Prostate gland (tissue), 2 donors: ENCODE data around the gene PSMA2. TPM values are rescaled to one million over a fixed set of nuclear protein-coding genes. Genes with fewer than 3 reads are reported as not detected.
A peak's percentile ranks its signal among the peaks of the same experiment; 100 is the strongest.
"Not testable (repeated sequence)": the region's sequence is repeated elsewhere in the genome, so short reads cannot be mapped to it uniquely, and the experiment has no call there.

Source experiments
- DNase-seq: peaks from one replicate; pipeline ENCODE4 v3.0.0-alpha.2; 2019; ENCODE audit warnings: low spot score
- H3K27ac ChIP-seq, 2 donors: fragments of 200-600 bp; sonication (generic); 2 replicates each; pipeline ENCODE4 v1.5.1; 2017 to 2019
- H3K27me3 ChIP-seq: fragments of 200-600 bp; sonication (generic); replicated peaks from 2 replicates; pipeline ENCODE4 v1.5.1; 2019; ENCODE audit not compliant: insufficient read depth
- H3K36me3 ChIP-seq, 2 donors: fragments of 200-600 bp; sonication (generic); 1 replicate in 1 of 2; 2 replicates in 1 of 2; pipeline versions ENCODE4 v1.5.1 to v1.8.1; 2017 to 2019
- H3K4me1 ChIP-seq: fragments of 200-600 bp; sonication (generic); replicated peaks from 2 replicates; pipeline ENCODE4 v1.5.1; 2019
- H3K4me3 ChIP-seq, 2 donors: fragments of 200-600 bp; sonication (generic); 2 replicates each; pipeline ENCODE4 v1.5.1; 2017 to 2019
- H3K9me3 ChIP-seq: fragments of 200-600 bp; sonication (generic); 2 replicates; pipeline ENCODE4 v1.5.1; 2017
- CTCF ChIP-seq, 4 experiments: fragments of 200-600 bp in 2 of 4; fragments of 450-650 bp in 2 of 4; sonication (generic) in 2 of 4; IDR thresholded peaks; 1 replicate in 3 of 4; 2 replicates in 1 of 4; pipeline ENCODE4 v1.5.1; 2016 to 2019; ENCODE audit warnings: antibody characterized with exemption in 4 of 4, mild to moderate bottlenecking in 2 of 4, moderate library complexity in 2 of 4
- POLR2A ChIP-seq: fragments of 450-650 bp; IDR thresholded peaks from one replicate; pipeline ENCODE4 v1.6.1; 2016; ENCODE audit warnings: antibody characterized with exemption, mild to moderate bottlenecking
- POLR2AphosphoS5 ChIP-seq: sonication (generic); formaldehyde crosslinking; IDR thresholded peaks from one replicate; pipeline ENCODE4 v1.6.1; 2017; ENCODE audit warnings: antibody characterized with exemption
- WGBS: methylation state at CpG from one replicate; pipeline ENCODE4 v1.1.5; 2018; 5-methylcytosine and 5-hydroxymethylcytosine counted together
- intact Hi-C: fragments of 100-400 bp; cut with DNase I; formaldehyde crosslinking; loops from one replicate; pipeline ENCODE4 v1.14.2; 2022
- total RNA-seq, 2 donors: library from RNA; depleted of rRNA; stranded (reverse); fragments of >200 nt; gene quantifications; one replicate each; pipeline ENCODE4 v1.1.0, GENCODE V29; 2016

Gene PSMA2
- total RNA-seq, 2 donors from 2014 or later, result 56.2 to 79.1 TPM

- H3K27ac ChIP-seq, result no peak overlapping the region
- 51% methylated on average over 3 of the region's 3 CpGs for WGBS
- no peaks in the 10 kb centered on the region for H3K4me1 ChIP-seq
- no peaks in the 10 kb centered on the region for H3K27me3 ChIP-seq
- no peak for DNase-seq
- TF ChIP-seq CTCF (IDR thresholded peaks at IDR 0.05) (no peak), POLR2A (no peak), POLR2AphosphoS5 (no peak)
- H3K36me3 ChIP-seq, result no peaks in the 10 kb centered on the region
- intact Hi-C loops, result no loop called here
- no peaks in the 10 kb centered on the region for H3K9me3 ChIP-seq
- no peak overlapping the region for H3K4me3 ChIP-seq
Observed at GRCh38 chr7:42902331-42902730, 29.6 kb downstream of the PSMA2 start.

GRCh38 chr7:42900842-42901241, 31.1 kb downstream of the PSMA2 start:
- H3K4me3 ChIP-seq, result no peak overlapping the region
- DNase-seq, result no peak
- TF ChIP-seq CTCF (IDR thresholded peaks at IDR 0.05) (no peak), POLR2A (no peak), POLR2AphosphoS5 (no peak)
- no peak overlapping the region for H3K27ac ChIP-seq
- no peaks in the 10 kb centered on the region for H3K9me3 ChIP-seq
- H3K27me3 ChIP-seq, result no peaks in the 10 kb centered on the region
- intact Hi-C loops, result no loop called here
- no peaks in the 10 kb centered on the region for H3K4me1 ChIP-seq
- no peaks in the 10 kb centered on the region for H3K36me3 ChIP-seq

- no peaks in the 10 kb centered on the region for H3K9me3 ChIP-seq
- DNase-seq, result no peak
- H3K27me3 ChIP-seq, result no peaks in the 10 kb centered on the region
- WGBS, result 85% methylated on average over 9 of the region's 9 CpGs
- H3K4me1 ChIP-seq, result no peaks in the 10 kb centered on the region
- H3K36me3 ChIP-seq, result no peaks in the 10 kb centered on the region
- no peak for TF ChIP-seq POLR2AphosphoS5
- TF ChIP-seq POLR2A, result no peak
- no peak for TF ChIP-seq CTCF (IDR thresholded peaks at IDR 0.05)
- intact Hi-C loops, result no loop called here
- H3K4me3 ChIP-seq, result no peak overlapping the region
- H3K27ac ChIP-seq, result no peak overlapping the region
Observed at GRCh38 chr7:42893346-42894240, 38.4 kb downstream of the PSMA2 start.

- no peak for DNase-seq
- TF ChIP-seq CTCF (IDR thresholded peaks at IDR 0.05) (no peak), POLR2A (no peak), POLR2AphosphoS5 (peak; percentile 10)
- Histone ChIP-seq H3K27ac (peak overlapping the region; percentile 81 to 86), H3K27me3 (no peaks in the 10 kb centered on the region), H3K36me3 (no peaks in the 10 kb centered on the region), H3K4me3 (no peak overlapping the region), H3K4me1 (no peaks in the 10 kb centered on the region), H3K9me3 (no peaks in the 10 kb centered on the region)
- intact Hi-C loops, result no loop called here
Observed at GRCh38 chr7:42886893-42887505, 45.0 kb downstream of the PSMA2 start.

- 68% methylated on average over 2 of the region's 2 CpGs for WGBS
- TF ChIP-seq CTCF (IDR thresholded peaks at IDR 0.05) (peak in 2 of 4 experiments; percentile 37 to 40), POLR2AphosphoS5 (no peak)
- Histone ChIP-seq H3K36me3 (no peaks in the 10 kb centered on the region), H3K27me3 (no peaks in the 10 kb centered on the region), H3K4me3 (no peak overlapping the region), H3K9me3 (no peaks in the 10 kb centered on the region), H3K4me1 (no peaks in the 10 kb centered on the region), H3K27ac (peak overlapping the region; percentile 29 to 86)
- DNase-seq, result no peak
- intact Hi-C loops, result no loop called here
Observed at GRCh38 chr7:42886129-42886528, 45.8 kb downstream of the PSMA2 start.

GRCh38 chr7:42885183-42885582, 46.8 kb downstream of the PSMA2 start:
- intact Hi-C loops, H3K4me1 ChIP-seq, DNase-seq, H3K4me3 ChIP-seq, H3K36me3 ChIP-seq, H3K9me3 ChIP-seq, H3K27me3 ChIP-seq: not testable (repeated sequence)
- 96% methylated on average over 8 of the region's 8 CpGs for WGBS
- peak overlapping the region in 1 of 2 donors; percentile 86 for H3K27ac ChIP-seq
